Inflammatory macrophage (primary cell): ENCODE results near the gene SEMA3E.
"Not testable (repeated sequence)": the region's sequence is repeated elsewhere in the genome, so short reads cannot be mapped to it uniquely, and the experiment has no call there.

Experiments used
- DNase-seq, 2 donors: peaks; one replicate each; pipeline ENCODE4 v3.0.0-alpha.2; 2020 to 2022
- total RNA-seq, 18 experiments: gene quantifications; one replicate each; lab custom pipeline; 2026; ENCODE audit warnings: mixed read lengths in 6 of 18, inconsistent platforms in 2 of 18; lab: John Stamatoyannopoulos, UW

The SEMA3E gene
- 0 to 0.21 (median 0) reads per million in 18 experiments for total RNA-seq

DNA sequence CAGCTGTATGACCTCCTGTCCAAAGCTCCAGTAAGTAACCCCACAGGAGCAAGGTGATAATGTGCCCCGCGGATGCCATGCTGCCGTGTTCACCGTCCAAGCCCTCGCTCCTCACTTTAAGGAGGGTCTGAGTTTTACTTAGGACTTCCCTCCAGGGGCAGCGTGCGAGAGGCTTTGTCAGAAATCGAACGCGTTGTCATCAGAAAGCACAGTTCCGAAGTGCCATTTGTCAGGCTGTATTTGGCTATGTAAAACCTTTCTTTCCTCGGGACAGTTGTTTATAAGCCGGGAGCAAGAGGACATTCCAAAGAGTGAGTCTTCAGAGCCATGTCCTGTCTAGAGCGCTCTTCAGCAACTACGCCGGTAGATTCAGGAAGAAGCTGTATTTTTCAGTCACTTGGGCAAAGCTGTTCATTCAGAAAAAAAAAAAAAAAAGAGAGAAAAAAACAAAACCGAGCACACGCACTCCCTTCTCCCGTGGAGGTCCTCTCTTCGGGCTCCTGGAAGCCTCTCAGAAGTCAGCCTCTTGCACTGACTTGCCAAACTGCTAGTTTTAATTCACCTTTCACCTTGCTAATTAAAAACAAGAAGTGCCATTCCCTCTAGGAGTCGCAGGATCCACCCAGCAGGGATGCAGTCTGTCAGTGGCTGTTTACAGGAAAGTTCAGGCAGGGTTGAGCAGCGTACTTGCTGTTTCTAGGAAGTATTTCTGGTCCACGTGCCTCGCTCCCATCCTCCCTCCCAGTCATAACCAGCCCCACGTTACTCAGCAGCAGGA lies at the start of gene SEMA3E:
Gene SEMA3E, minus strand, starts transcription at position 676 of the 778 bp plus-strand sequence.
- no peak for DNase-seq

DNA sequence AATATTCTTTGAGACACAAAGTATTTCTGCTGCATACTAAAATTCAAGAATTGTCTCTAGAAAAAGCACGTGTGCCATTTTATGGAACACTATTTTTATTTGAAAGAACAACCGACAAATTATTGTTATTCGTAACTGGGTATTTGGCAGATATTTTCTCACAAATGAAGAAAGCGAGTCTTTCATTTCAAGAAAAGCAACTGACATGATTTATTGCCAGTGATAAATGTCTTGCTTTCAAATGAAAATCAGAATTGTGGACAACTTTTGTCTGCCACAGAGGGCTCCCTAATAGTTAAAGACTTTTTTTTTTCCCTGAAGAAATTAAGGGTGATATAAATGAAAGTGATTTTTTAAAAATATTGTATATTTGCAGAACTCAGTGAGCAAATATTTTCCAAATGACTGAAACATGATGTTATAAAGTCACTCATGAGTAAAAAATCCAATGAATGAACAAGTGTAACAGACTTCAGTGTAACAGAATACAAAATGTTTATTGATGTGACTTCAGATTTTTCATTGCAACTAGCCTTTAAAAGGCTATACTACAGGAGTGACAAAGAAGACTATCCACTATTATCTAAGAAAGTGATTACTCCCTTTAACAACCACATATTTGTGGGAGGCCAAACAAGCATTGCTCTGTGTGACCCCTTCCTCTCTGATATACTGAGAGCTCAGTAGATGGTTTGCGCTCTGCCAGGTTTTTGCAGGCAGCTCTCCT lies 49.0 kb upstream of the SEMA3E start:
- DNase-seq: no peak

DNA sequence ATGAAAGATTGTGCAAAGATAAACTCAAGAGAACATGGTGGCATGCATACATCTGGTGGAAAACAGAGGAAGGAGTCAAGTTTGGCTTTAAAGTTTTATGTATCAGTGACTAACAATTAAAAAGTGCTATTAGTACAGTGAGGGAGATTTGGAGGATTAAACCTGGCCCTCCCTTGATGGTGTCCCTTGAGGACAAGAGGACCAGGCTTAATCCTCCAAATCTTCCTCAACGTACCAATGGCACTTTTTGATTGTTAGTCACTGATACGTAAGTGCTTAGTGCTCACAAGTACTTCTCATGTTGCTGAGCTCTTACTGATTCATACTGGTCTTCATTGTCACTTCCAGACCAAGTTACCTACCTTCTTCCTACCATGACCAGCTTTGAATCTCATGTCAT lies 47.2 kb upstream of the SEMA3E start:
- no peak for DNase-seq

DNA sequence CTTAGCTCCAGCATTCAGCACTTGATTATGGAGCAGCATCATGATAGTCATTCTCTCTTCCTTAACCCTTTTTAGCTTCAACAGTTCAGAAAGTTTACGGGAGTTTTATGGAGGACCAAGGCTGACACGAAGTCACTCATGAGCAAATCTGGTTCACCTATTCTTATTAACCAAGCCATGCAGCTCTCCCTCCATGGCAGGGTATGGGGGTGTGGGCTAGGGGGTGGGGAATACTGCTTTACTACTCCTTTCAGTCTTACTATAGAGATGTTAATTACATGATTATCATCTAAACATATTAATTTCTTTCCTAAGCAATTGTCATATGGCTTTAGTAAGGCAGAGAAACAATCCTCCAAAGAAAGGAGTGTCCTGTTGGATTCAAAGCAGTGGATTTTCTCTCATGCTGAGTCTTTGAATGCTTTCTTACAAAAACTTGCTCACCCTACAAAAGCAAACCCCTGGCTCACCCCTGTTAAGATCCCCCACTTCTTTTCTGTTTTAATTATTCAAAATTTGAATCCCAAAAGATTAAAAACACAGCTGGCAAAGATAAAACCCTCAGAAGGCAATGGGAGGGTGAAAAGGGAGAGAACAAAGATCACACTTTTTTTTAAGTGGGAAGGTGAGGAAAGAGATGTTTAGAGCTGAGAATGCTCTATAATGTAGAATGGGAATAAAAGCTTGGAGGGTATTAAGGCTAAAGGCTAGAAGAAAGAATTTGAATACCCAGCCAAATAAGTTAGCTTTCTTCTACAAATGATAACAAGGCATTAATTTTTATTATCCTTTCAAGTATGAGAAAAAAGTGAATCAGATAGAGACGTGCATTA lies 46.4 kb upstream of the SEMA3E start:
- DNase-seq: no peak

DNA sequence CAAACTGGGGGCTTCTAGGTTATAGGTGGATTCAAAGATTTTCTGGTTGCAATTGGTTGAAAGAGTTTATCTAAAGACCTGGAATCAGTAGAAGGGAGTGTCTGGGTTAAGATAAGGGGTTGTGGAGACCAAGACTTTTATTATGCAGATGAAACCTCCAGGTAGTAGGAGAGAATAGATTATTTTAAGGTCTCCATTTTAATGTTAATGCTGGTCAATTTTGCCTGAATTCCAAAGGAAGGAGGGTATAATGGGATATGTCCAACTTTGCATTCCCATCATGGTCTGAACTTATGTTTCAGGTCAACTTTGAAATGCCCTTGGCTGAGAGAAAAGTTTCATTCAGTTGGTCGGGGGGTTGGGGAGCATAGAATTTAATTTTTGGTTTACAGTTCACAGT lies 44.3 kb upstream of the SEMA3E start:
- no peak for DNase-seq

DNA sequence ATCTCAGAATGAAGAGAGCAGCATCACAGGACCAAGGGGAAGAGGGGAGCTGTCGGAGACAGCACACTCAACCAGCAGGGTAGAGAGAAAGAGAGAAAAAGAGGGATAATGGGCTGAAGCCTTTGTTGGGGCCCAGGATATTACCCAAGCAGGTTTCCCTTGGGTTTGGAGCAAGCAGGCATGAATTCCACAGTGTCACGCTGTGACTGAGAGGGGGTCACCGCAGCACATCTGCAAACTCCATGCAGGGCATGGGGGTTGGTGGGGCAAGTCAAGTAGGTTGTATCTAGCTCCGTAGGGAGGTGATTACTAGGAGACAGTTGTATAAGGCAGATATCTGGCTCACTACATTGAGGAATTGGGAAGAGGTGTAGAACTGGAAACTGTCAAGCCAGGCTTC lies 42.2 kb upstream of the SEMA3E start:
- DNase-seq: no peak

DNA sequence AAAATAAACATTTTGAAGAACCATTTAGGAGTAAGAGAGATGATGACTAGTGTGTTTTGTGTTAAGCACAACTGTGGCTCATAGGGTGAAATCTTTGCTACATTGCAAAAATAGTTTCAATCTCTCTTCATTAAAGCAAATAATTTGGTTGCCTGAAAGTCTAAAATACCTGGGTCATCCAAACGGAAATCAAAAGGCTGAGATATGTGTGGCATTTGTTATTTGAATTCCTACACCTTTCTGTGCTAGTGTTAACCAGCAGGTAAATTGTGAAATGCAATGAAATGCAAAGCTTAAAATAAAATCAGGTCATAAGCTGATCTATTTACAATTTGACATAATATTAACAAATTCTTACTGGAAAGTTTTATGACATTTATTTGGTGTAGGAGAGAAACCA lies 40.9 kb upstream of the SEMA3E start:
- DNase-seq: no peak

DNA sequence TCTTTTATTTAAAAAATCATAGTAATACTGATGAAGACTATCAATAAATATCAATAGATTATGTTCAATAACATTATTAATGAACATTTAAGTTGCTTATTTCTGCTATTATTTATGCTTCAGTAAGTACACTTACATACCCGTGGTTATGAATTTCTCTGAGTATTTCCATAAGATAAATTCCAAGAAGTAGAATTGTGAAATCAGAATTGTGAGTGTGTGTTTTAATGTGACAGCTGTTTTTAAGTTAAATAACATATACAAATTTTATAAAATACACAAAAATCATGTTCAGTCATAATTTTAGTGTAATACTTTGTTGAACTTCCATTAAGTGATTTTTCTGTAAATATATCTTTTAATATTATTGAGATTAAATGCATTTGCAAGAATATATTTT lies 37.5 kb upstream of the SEMA3E start:
- DNase-seq: no peak

DNA sequence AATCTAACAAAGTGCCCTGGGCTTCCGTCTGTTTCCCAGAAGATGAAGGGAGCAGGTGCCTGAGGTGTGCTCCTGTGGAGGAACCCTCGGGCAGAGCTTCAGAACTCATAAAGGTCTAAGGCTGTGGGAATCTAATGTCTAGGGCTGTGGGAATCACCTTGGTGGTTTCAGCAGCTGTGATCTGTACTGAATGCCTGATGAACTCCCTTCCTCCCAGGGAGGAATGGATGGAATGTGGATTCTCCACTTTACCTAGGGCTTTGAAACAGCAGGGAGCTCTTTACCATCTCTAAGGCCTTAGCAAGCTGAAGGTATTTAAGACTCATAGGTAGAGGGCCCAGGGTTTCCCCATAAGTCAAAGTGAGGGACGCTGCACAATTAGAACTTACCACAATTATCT lies 36.0 kb upstream of the SEMA3E start:
- DNase-seq: no peak

DNA sequence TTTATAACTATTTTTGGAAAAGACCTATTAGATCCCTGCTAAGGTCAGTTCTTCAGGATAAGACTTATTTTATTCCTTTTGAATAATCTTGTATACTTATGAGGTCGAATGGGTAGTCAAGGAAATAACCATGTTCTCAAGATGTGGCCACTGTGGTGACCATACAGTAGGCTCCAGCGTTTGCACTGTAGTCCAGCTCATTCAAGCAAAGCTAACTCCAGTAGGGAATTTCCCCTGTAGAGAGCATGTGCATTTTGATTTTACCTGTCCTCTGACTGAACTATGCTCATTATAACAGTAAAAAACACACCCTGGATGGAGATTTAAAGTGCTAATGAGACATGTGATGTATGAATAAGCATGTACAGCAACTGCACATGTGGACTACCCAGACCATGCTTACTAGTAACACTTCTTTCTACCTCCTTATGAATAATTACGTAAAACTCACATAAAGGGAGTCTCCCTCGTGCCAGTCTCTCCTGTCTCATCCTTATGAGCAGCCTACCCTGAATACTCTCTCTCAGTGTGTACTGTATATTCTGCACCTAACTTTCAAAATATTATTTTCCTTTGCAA lies 32.4 kb upstream of the SEMA3E start:
- no peak for DNase-seq

DNA sequence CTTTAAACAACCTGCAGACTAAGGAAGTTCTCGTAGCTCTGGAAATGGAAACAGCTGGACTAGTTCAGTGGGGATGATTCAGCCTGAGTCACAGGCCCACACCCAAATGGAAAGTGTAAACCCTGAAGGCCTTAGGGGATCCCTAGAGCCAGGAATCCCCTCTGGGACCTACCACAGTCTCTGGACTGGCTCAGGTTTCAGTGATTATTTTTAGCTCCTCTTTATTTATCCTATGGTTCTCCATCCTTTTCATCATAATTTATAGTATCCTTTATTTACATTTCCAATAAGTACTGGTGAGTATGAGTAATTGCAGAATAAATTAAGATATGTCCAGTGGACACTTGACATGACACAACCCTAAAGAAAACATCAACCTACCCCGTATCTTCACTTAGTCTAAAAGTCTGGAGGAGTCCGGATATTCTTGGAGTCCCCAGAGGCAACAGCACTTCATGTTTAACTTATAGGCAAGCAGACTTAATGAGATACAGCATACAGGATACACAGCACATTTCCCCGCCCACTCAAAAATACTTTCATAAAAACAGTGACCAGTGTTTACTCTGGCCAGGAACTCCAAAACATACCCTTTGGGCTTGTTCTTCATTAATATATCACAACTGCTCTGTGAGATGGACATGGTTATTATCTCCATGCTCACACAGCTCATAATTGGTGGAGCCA lies 28.4 kb upstream of the SEMA3E start:
- DNase-seq: no peak

DNA sequence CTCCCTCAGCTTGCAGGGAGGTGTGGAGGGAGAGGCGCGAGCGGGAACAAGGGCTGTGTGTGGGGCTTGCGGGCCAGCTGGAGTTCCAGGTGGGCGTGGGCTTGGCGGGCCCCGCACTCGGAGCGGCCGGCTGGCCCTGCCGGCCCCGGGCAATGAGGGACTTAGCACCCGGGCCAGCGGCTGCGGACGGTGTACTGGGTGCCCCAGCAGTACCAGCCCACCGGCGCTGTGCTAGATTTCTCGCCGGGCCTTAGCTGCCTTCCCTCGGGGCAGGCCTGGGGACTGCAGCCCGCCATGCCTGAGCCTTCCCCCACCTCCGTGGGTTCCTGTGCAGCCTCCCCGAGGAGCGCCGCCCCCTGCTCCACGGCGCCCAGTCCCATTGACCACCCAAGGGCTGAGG lies 24.4 kb upstream of the SEMA3E start:
- DNase-seq: not testable (repeated sequence)

DNA sequence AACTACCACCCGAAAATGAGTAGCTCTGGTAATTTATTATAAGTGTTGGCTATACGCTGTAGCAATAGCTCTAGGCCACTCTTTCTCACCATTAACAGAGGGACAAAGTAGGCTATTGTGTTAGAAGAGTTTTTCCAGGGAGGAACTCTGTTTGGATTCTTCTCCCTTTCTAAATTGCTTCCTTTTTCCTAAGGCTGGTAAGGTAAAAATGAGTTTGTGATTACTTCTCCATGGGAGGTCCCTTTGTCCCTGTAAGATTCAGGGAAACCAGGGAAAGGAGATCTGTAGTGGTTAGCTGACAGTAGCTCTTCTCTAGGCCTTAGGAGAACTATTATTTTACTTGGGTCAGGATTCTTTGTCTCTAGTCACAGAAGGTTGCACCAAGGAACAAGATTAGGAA lies 23.2 kb upstream of the SEMA3E start:
- DNase-seq: no peak

DNA sequence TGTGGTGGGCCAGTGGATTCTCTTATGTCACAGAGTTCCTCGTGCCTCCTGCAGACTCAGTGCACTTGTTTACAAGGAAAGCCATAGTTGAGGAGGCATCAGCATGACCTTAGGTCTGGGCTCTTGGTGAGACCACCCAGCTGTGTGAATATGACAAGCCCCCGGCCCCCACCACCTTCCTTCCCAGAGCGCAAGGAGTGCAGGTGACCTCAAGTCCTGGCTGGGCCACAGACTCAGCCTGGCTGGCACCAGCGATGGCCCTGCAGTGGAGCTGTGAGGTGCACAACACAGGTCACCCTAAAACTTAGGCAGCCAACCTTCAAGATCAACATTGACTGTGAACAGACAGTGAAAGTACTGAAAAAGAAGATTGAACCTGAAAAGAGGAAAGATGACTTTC lies 14.2 kb upstream of the SEMA3E start:
- DNase-seq: no peak

DNA sequence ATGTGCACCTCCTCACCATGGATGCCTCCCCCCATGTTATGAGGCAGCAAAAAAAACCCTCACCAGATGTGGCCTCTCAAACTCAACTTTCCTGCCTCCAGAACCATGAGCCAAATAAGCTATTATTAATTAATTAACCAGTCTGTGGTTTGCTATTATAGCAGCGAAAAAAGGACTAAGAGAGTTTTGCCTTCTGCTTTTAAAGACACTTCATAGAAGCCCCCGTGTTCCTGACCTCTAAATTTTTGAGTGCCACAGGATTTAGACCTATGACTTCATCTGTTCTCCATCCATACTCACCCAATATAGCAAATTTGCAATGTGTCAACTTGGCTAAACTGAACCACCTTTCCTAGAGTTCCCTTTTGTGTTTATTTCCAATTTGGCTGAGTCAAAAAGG lies 9.2 kb upstream of the SEMA3E start:
- no peak for DNase-seq

DNA sequence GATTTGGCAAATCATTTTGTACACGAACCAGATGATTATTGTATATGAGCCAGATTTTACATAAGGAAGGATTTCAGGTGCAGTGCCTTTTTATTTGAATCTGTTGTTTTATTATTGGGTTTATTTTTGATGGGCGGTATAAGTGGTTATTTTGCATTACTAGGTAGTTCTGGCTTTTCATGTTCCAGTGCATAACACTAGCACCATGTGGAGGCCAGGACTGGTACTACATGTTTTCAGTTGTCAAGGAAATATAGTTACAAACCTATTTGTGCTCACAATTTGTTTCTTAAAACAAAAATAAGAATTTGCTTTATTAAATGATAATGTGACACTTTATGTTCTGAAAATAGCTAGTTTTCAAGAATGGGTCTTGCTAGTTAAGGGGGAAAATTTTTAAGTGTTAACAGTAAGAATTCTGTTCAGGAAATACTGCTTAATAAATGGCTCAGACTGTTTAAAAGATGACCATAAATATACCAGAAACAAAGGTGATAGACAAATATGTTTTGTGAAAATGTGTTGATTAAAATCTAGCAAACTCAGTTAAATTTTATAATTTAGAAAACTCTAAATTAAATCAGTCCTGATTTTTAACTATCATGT lies 7.1 kb upstream of the SEMA3E start:
- DNase-seq: peak in 1 of 2 donors; percentile 10

DNA sequence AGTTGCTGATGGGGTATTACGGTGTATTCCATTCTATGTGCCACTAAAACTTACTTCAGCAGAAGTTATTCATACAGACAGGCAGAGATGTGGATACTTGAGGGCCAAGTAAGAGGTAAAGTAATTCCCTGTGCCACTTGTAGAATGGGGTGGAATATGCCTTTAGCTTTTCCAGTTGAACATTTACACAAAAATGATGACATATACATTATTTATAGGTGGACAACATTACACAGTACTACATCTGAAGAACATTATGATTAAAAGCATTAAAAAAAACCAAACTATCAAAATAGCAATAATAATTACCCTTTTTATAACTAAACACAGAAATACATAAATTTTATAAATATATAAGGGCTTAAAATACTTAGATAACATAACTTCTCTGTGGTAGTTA lies 3.5 kb upstream of the SEMA3E start:
- no peak for DNase-seq

DNA sequence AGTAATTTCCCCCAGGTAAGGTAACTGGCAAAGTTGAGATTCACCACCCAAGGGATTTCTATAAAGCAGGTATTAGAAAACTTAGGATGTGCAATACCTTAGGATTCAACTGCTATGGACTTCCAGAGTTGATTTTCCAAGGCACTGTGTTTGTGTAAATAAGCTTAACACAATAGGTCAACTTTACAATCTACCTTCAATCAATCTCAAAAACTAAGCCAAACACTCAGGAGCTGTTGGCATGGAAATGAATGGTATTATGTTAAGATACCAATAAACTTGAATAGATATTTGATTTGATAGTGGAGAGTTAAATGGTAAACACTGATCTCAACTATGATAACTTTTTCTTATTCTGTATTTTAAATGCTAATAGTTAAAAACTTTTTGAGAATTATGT lies 762 bp upstream of the SEMA3E start:
- no peak for DNase-seq

DNA sequence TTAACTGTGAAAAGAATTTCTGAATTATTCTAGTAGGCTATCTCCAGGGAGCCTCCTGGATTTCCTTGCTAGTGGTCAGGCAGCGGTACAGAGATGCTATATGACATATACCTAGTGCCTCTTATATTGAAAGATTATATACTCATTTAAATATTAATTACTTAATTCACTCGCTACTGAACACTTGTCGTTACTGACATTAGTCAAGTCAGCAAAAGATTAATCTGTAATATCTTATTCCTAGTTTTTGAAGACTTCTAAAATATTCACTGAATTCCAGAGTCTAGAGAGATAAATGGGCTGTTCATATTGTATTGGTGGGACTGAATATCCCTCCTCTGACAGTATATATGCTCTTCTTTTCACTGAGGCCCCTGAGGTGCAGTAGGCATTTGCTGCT lies 2.9 kb downstream of the SEMA3E start:
- no peak for DNase-seq

DNA sequence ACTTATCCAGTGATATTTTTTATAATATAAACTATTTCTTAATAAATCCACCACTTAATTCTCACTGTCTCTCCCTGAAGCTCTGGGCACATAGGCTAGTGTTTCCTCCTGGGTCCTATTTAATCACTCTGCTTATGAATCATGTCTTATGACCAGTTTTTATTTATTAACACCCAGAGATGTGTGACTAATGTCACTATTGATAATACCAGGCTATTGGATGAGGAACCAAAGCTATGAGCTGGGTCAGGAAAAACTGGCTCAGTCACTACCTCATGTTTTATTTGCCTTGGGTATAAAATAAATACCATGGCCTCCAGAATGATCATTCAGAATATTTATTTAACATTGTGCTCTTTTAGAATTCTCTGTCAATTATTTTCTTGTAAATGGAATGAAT lies 5.2 kb downstream of the SEMA3E start:
- DNase-seq: no peak

DNA sequence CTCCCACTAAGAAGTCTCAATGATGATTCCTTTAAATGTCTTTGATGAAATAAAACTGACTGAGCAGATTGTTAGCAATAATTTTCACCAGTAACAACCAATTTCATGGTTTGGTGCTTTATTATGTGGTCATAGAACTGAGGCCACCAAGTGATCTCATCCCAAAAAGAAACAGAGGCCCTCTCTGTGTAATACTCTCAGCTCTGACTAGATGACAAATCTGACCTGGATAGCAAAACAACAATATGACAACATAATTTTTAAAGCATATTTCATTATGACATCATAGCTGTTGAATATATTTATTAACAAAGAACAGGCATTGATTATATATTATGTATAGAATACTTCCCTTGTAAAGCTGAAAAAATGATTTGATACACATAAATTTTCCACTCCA lies 5.9 kb downstream of the SEMA3E start:
- no peak for DNase-seq
